Left ventricle myocardium superior (tissue), 1 donor: ENCODE data around the gene NFIA. TPM values are rescaled to one million over a fixed set of nuclear protein-coding genes. Genes with fewer than 3 reads are reported as not detected.
"Not testable (repeated sequence)": the region's sequence is repeated elsewhere in the genome, so short reads cannot be mapped to it uniquely, and the experiment has no call there.

Source experiments
- ATAC-seq: fragments of 200-7000 bp; cut with Tn5 transposase; one replicate; pipeline ENCODE4 v1.9.1; 2020; ENCODE audit warnings: mild to moderate bottlenecking, moderate library complexity
- DNase-seq: peaks from one replicate; pipeline ENCODE4 v3.0.0-alpha.2; 2020
- intact Hi-C: fragments of 100-400 bp; cut with micrococcal nuclease; formaldehyde crosslinking; loops from one replicate; pipeline ENCODE4 v1.11.0; 2022
- total RNA-seq: library from RNA; stranded (reverse); fragmentation: NEBNext Ultra II Directional; extraction: Animal tissue kit (Norgen Biotek cat#: 25700); gene quantifications from one replicate; pipeline ENCODE4 v1.2.1, GENCODE V29; 2021
- donor health status: DM: no; HTN: yes; CAD: no; lungs with severe emphysema.

NFIA gene
- total RNA-seq, 1 donor from 2014 or later, result 102 TPM

GRCh38 chr1:61055110-61055614, 27.2 kb upstream of the NFIA start:
- DNase-seq (no peak), ATAC-seq (no peak)
- intact Hi-C loops, result loop anchor here (10.0 kb wide), 1 partner anchor 530 kb away; no protein-coding TSS in a partner anchor

GRCh38 chr1:61056196-61056572, 26.2 kb upstream of the NFIA start:
- intact Hi-C loops, result loop anchor here (1.0 to 10.0 kb wide), 2 partner anchors 22 to 529 kb away; no protein-coding TSS in a partner anchor
- DNase-seq (no peak), ATAC-seq (no peak)

- peak; percentile 84 for DNase-seq
- intact Hi-C loops, result loop anchor here (1.0 to 10.0 kb wide), 2 partner anchors 21 to 528 kb away; no protein-coding TSS in a partner anchor
- ATAC-seq, result peak; percentile 58
Measured at GRCh38 chr1:61056573-61057439, 25.6 kb upstream of the NFIA start.

GRCh38 chr1:61058483-61059245, 23.7 kb upstream of the NFIA start:
- ATAC-seq (no peak), DNase-seq (no peak)
- intact Hi-C loops, result loop anchor here (10.0 kb wide), 1 partner anchor 526 kb away; no protein-coding TSS in a partner anchor

GRCh38 chr1:61061601-61062000, 20.8 kb upstream of the NFIA start:
- intact Hi-C loops, ATAC-seq, DNase-seq: not testable (repeated sequence)

GRCh38 chr1:61064673-61065072, 17.7 kb upstream of the NFIA start:
- intact Hi-C loops, result no loop called here
- no peak for DNase-seq
- ATAC-seq, result no peak

GRCh38 chr1:61067446-61068019, 14.8 kb upstream of the NFIA start:
- no peak for ATAC-seq
- DNase-seq, result no peak
- intact Hi-C loops, result no loop called here

GRCh38 chr1:61070054-61070453, 12.3 kb upstream of the NFIA start:
- intact Hi-C loops, result no loop called here
- no peak for ATAC-seq
- no peak for DNase-seq

- ATAC-seq (no peak), DNase-seq (no peak)
- intact Hi-C loops, result no loop called here
Measured at GRCh38 chr1:61071205-61072130, 10.9 kb upstream of the NFIA start.

- ATAC-seq (no peak), DNase-seq (no peak)
- intact Hi-C loops, result no loop called here
Measured at GRCh38 chr1:61073871-61074270, 8.5 kb upstream of the NFIA start.

GRCh38 chr1:61075833-61076232, 6.5 kb upstream of the NFIA start:
- ATAC-seq, intact Hi-C loops, DNase-seq: not testable (repeated sequence)

GRCh38 chr1:61076728-61077675, 5.4 kb upstream of the NFIA start:
- intact Hi-C loops, result no loop called here
- peak; percentile 89 for DNase-seq
- ATAC-seq, result peak; percentile 73

- ATAC-seq (peak; percentile 80), DNase-seq (peak; percentile 91)
- intact Hi-C loops, result loop anchor here (1.0 kb wide), 1 partner anchor 22 kb away; no protein-coding TSS in a partner anchor
Measured at GRCh38 chr1:61077676-61078541, 4.5 kb upstream of the NFIA start.

GRCh38 chr1:61078618-61079295, 3.6 kb upstream of the NFIA start:
- intact Hi-C loops, result loop anchor here (1.0 kb wide), 1 partner anchor 22 kb away; no protein-coding TSS in a partner anchor
- ATAC-seq, result no peak

GRCh38 chr1:61079296-61079897, 3.0 kb upstream of the NFIA start:
- intact Hi-C loops, result no loop called here
- ATAC-seq, result no peak
- DNase-seq, result no peak

More at GRCh38 chr1:61078618-61079295, 3.6 kb upstream of the NFIA start:
- DNase-seq, result no peak
